GM18508 (cell line): Measurements from ENCODE around the gene SNTG2.

Experiments
- ATAC-seq: cut with Tn5 transposase; IDR thresholded peaks from one replicate; pipeline ENCODE4 v1.9.1; 2021; ENCODE audit warnings: moderate number of reproducible peaks; ENCODE audit not compliant: insufficient read depth, unreplicated experiment

Gene SNTG2

DNA sequence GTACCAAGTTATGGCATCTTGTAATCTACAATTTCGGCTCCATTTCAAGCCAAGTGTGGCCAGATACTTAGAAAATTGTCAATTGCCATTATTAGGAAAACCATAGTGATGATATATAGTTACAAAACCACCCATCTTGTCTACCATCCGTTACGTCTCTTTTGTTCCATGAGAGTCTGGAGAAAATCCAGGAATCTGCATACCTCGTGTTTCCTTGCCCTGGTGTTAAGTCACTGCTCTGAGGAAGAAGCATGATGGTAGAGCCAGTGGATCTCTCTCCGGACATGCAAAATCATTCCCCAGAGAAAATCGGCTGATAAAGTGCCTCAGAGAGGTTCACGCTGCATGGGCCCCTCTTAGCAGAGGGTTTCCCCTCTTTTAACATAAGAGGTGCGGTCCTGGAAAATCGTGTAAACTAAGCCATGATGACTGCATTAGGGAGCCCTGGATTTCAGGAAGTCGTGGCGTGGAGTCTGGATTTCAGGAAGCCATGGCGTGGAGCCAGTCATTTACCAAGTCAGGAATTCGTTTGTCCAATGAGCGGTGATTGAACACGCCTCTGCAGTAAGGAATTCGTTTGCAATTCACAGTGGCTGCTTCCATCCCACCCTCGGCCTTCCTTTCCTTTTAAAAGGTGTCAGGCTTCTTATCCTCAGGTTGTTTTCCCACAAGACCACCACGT is 304.2 kb downstream of the SNTG2 start:
- ATAC-seq, result no peak

DNA sequence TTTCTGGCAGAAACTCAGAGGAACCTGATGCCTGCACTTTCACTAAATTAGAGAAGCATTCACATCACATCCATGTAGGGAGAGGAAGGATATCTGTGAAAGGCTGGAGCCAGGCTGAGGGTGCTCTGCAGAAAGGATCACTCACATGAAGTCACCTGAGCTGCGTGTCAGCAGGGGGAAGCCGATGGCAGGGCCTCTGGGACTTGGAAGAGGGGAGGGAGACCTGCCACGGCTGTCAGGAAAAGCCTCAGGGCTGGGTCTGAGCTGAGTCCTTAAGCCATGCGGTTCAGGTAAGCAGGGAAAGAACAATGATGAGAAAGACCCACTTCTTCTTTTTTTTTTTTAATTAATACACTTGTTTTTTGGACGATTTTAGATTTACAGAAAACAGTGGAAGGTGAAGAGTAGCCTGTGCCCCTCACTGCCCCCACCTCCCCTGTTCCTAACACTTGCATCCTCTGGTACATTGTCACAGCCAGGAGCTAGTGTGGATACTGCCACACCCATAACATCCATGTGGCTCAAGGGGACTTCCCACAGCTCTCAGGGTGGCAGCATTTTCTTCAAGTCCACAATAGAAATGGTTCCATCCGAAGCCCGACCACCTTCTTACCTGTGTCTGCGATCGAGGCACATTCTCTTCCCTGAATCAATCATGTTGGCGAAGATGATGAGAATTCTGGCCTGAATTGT is 306.1 kb downstream of the SNTG2 start:
- no peak for ATAC-seq

DNA sequence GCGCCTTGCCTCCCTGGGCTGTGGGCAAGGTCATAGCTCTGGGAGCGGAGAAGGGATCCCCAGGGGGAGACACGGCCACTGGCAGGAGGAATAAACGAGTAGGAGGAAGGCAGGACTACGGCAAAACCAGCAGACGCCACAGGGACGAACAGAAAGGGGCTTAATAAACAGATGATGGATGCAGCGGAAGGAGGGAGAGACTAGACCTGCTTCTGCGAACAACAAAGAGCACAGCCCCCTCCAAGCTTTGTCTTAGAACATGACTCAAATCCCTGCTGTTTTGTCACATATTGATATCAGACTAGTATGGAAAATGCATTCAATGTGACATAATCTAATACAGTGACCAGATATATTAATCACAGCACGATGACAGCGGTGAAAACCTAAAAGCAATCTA is 306.7 kb downstream of the SNTG2 start:
- ATAC-seq, result no peak

DNA sequence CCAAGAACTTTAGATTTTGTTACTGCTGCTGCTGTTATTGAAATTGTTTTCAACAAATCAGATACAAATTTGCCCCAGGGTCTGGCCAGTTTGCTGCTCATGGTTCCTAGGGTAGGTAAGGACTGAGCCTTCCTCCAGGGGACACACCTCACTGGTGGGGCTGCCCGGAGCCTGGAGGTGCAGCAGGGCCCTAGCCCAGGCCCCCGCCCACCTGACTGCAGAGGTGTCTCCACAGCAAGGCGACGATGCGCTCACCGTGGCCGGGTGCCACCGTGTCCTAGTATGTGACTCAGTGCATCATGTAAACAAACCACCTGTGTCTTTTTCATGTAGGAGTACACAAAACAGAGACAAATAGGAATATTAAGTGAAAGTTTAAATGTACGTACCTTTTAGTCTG is 309.1 kb downstream of the SNTG2 start:
- no peak for ATAC-seq

DNA sequence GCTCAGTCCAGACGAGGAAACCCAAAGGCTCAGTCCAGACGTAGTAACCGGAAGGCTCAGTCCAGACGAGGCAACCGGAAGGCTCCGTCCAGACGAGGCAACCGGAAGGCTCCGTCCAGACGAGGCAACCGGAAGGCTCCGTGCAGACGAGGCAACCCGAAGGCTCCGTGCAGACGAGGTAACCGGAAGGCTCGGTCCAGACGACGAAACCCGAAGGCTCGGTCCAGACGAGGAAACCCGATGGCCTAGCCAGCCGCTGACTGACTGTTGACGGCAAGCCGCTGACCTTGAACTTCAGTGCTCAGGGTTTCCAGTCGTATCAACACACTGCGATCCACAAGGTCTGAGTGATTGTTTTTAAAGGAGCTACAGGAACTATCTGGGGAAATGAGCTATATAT is 312.0 kb downstream of the SNTG2 start:
- no peak for ATAC-seq

DNA sequence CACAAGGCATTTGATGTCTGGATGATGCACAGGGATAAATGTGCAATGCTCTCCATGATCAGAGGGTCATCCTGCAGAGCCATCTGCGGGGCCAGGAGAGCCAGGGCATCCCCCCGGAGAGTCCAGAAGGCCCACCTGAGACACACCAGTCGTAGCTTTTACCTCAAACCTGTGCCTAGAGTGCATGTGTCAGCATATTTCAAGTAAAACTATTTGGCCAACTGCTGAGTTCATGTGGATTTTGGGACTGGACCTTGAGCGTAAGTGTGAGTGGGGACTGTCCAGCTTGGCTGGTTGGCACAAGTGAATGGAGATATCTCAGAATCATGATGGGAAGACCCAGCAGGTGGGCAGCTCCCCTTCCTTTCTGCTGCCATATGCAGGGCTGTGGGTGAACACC is 314.8 kb downstream of the SNTG2 start:
- ATAC-seq, result no peak

DNA sequence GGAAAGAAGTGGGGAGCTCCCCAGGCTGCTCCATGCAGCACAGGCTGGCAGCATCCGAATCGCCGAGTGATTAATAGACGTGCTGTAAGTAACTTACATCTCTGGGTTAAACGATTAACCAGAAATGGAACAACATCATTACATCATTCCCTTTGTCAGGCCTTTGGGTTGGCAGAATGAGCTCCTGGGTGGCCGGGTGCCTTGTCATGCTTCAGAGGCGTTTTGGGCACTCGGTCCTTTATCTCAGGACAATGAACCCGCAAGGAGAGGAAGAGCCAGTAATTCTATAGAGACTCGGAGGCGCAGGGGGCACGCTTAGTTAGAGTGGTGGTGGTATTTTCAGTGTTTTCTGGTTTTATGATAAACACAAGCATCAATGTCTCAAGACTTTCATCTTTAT is 315.7 kb downstream of the SNTG2 start:
- ATAC-seq, result no peak

DNA sequence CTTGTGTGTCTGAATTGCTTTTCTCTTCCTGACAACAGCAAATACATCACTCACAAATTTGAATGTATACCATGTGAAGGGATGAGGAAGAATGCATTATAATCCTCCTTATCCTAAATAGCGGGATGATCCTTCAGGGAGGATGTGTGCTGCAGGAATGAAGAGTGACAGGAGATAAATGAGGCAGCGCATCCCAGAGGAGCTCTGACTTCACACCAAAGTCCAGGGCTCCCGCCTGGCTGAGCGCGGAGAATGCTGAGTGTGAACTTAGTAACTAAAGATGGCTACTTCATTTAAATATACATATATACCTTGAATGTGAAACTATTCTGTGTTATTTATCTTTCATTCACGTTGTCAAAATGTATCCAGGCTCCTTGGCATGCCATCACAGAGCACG is 317.4 kb downstream of the SNTG2 start:
- no peak for ATAC-seq

DNA sequence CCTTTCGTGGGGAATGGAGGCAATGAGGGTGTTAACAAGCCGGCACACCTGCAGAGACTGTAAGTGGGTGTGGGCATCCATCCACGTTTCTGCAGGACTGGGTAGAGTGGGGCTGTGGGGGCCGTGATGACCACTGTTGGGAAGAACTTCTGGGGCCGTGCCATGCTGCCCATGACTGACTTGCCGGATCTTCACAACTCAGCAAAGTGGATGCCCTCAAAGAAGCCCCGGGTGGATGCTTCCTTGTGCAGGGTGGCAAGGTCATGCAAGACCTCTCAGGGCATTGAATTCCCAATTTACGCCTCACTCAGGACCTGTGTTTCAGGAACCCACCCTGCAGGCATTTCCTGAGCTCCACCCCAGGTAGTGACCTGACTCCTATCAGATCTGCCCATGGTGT is 319.2 kb downstream of the SNTG2 start:
- ATAC-seq, result no peak

DNA sequence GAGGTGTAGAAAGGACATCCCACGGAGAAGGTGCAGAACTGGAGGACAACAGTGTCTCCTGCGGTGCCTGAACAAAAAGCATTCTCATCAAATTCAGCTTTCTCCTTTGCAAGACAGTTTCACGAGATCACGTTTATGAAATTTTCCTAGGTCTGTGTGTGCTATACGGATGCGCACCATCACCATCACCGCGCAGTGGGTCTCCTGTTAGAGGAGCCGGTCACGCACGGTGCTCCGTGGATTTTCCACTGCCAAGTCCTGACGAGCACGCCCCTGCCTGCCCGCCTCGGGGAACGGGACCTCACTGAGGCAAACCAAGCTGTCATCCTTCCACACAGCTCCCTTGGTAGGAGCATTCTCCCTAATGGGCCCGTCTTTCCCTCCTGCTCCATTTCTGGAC is 322.2 kb downstream of the SNTG2 start:
- ATAC-seq, result no peak

DNA sequence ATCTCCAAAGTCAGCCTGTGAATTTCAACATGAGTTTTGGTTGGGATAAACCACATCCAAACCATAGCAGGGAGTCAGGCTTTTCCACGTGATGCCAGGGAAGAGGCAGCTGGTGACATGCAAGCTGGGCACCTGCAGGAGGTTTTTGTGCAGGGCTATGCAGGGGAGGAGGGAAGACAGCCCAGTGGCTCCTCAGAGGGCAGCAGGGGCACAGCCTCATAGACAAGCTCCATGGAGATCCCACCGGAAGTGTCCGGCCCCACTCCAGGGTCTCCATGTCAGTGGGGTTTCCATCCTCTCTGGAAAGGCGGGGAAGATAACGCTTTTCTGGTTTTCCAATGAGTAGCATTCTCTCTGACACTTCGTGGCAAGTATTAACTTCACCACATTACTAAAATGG is 327.0 kb downstream of the SNTG2 start:
- no peak for ATAC-seq

DNA sequence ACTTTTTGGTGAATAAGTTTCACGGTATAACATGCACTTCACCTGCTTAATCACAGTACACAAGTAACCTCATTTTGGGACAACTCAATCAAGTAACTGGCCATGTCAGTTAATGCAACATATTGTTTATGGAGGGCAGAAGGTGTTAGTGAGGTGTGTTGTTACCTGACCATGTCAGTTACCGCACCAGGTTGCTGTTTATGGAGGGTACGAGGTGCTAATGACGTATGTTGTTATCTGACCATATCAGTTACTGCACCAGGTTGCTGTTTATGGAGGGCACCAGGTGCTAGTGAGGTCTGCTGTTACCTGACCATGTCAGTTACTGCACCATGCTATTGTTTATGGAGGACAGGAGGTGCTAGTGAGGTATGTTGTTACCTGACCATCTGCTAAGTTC is 327.5 kb downstream of the SNTG2 start:
- ATAC-seq, result no peak

DNA sequence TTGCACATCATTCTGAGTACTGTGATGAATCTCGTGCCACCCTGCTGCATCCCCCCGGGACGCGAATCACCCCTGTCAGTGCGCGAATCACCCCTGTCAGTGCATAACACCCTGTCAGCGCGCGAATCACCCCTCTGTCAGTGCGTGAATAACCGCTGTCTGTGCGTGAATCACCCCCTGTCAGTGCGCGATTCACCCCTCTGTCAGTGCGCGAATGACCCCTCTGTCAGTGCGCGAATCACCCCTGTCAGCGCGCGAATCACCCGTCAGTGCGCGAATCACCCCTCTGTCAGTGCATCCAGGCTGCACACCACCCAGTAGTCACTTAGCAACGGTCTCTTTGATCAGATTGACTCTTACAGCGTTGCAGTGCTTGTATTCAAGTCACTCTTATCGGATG is 328.2 kb downstream of the SNTG2 start:
- ATAC-seq, result no peak

DNA sequence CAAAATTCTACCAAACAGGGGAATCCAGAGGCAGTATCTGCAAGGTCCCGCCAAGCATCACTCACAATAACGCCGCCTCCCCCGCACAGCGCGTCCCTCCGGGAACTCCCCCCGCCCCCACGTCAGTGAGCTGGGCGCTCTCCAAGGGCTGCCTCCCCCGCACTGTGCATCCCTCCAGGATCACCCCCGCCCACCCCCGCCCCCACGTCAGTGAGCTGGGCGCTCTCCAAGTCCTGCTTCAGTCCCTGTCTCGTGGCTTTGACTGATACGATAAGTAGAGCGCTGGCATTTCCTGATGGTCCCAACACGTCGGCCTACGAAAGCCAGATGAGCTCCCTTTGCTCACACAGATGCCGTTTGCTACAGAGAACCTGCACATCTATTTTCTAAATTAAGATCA is 331.9 kb downstream of the SNTG2 start:
- ATAC-seq, result no peak

DNA sequence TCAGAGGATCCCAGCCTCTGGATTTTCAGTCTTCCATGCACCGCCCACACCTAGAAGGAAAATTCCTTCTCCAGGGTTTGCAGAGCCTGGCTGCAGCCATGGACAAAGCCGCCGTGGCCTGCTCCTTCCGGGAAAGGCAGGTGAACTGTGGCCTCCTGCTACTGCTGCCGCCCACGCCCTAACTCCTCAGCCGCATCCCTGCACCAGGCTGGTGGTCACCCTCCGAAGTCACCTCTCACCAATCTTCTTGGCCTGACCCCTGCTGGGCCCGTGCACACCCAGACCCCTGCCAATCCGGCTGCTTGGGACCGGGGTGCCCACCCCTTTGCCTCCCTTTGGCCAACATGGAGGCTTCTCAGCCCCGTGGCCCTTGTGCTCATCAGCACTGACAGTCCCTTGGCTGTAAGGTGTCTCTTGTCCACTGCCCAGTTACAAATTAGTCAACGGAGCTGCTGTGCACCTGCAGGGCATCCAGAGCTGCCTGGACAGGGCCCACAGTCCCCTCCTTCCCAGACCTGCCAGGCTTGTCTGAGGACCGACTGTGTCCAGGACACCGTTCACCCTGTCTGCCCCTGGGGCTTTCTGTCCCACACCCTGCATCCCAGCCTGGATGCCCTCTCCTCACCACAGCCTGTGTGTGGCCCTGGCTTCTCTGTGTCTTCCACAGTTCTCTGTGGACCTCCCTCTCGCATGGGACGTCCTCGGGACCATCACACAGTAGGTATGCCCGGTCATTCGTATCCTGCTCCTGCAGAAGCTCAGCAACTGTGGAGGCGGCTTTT is 332.6 kb downstream of the SNTG2 start:
- no peak for ATAC-seq

DNA sequence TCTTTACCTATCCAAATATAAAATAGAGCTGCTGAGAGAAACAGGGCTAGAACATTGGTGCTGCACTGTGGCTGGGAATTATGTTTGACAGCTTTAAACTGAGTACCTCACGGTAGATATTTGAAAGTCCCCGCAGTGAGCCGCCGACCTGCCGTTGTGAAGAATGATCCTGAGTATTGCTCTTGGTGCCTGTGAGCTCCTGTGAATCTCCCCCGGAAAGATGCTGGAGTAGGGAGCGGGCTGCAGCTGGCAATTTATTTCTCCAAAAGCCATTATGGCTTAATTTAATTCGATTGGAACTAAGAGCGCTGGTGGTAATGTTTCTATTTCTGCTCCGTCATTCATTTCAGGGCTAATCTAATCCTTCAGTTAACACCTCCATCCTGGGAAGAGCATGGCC is 333.2 kb downstream of the SNTG2 start:
- no peak for ATAC-seq

DNA sequence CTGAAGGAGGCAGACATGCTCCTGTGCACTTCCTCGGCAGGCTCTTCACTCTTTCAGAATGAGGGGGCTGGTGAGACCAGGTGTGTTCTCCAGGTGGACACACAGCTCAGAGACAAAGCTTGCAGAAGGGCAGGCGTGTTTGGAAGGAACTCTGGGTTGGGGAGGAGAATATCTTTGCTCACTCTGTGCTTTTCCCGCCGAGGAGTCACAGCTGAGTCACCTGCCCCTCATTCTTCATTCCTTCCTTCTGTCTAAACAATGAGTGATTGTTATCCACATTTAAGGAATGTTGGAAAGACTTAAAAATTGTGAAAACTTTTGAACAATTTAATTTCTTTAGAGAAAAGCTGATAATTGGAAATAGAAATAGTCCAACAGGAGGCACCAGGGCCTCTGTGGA is 336.3 kb downstream of the SNTG2 start:
- no peak for ATAC-seq

DNA sequence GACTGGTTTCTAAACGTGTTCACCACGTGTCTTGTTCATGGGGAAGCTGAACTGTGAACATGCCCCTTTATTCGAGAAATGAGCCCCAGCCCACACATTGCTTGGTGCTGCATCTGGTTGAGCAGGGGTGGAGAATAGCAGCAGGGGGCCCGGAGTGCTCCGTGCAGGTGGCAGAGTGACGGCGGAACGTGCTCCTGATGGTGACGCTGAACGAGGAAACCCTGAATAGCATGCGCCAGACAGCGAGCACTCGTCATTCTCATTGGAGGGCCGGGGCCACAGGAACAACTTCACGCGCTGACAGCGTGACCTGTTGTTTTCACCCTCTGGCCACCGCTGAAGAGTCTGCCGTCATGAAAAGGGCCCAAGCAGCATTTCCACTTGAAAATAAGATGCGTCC is 336.8 kb downstream of the SNTG2 start:
- no peak for ATAC-seq

DNA sequence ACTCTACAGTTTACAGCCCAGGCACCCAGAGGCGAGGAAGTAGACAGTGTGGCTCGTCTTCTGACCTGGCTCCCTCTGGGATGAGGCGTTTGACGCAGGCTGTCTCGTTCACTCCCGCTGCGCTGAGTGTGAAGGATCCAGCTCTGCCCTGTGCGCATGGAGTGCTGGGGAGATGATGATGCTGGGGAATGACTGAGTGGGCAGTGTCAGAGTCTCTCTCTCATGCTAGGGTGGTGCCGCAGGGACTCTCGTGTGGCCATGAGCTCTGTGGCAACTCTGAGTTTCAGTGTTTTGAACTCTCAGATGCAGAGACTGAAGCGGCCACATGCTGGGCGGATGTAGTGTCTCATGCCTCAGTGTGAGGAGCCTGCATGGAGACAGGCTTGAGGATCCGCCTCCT is 344.3 kb downstream of the SNTG2 start:
- no peak for ATAC-seq

DNA sequence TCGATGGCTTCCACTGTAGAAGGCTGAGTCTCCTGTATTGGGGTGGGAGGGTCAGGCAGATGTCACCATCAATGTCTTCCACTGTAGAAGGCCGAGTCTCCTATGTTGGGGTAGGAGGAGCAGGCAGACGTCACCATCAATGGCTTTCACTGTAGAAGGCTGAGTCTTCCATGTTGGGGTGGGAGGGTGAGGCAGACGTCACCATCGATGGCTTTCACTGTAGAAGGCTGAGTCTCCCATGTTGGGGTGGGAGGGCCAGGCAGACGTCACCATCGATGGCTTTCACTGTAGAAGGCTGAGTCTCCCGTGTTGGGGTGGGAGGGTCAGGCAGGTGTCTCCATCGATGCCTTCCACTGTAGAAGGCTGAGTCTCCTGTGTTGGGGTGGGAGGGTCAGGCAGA is 345.1 kb downstream of the SNTG2 start:
- ATAC-seq, result no peak

DNA sequence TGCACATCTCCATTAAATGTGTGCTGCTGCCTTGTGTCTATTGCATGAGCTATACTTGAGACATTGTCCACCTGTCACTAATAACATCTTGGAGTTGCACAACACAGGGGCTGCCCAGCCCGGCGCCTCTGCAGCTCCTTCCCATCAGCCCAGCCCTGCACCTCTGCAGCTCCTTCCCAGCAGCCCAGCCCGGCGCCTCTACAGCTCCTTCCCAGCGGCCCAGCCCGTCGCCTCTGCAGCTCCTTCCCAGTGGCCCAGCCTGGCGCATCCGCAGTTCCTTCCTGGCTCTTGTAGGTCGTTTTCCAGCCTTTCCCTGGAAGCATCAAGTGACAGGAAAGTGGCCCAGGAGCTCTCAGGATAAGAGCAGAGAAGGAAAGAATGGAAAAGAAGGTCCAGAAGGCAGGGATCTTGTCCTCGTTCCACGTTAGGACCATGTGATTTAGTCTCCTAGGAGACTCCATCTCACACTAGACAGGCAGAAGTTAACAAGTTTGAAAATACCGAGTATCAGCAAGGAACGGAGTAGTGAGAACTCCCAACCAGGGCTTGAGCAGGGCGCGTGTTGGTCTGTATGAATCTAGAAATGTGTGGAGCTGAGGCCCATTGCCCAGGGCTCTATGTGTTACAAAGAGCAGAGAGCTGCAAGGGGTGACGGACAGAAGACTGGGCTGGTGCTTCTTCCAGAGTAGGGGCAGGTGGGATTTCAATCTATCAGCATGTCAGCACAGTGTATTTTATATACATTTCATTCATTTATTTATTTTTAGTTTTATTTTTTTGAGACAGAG is 346.9 kb downstream of the SNTG2 start:
- no peak for ATAC-seq
